ENCODE data around the gene ADORA1. TPM values are rescaled to one million over a fixed set of nuclear protein-coding genes. Genes with fewer than 3 reads are reported as not detected.

Gene ADORA1
- total RNA-seq, 1 donor from 2014 or later = not detected

DNA sequence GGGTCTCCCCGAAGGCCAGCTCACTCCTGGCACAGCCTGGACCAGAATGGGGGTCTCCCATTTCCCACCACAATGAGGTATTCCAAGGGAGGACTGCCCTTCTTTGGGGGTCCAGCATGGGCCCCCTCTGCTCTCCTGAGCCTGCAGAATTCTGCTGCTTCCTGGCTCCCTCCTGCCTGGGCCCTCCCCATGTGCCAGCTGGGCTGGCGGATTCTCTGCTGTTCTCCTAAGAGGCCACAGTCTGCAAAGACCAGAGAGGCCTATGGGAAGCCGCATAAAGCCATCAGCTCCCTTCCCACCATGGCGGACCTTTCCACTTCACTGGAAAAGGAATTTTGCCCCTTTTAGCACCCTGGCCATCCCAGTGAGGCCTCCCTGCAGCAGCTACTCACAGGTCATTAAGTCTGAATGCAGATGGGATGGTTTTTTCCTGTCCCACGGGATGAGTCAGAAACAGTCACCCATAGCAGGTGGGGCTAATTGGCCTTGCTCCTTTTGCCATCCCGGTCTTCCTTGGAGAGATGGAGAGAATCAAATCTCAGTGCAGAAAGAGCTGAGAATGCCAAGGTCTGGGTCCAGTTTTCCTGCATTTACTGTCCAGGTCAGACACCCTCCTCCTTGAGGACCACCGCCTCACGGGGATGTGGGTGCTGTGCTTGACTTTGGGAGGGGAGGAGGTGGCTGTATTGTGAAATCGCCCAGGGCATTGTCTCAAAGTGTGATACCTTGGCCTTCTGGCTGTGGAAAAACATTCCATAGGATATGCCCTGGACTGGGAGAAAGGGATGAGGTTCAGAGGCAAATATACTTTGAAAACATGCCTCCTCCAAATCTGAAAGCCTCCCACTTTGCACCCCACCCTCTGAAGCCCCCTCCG is 24.9 kb downstream of the ADORA1 start:
- DNase-seq (ENCODE audit: low spot score) = no peak
- Mint-ChIP-seq H3K4me3 (no peak overlapping the region), H3K36me3 (ENCODE audit: low read depth) (no peaks in the 10 kb centered on the region), H3K27me3 (ENCODE audit: insufficient read depth) (peaks cover 2% of the 10 kb centered on the region), H3K4me1 (ENCODE audit: low read depth) (no peaks in the 10 kb centered on the region), H3K9me3 (no peaks in the 10 kb centered on the region), H3K27ac (no peak overlapping the region)
- intact Hi-C loops (cut with micrococcal nuclease) = no loop called here

DNA sequence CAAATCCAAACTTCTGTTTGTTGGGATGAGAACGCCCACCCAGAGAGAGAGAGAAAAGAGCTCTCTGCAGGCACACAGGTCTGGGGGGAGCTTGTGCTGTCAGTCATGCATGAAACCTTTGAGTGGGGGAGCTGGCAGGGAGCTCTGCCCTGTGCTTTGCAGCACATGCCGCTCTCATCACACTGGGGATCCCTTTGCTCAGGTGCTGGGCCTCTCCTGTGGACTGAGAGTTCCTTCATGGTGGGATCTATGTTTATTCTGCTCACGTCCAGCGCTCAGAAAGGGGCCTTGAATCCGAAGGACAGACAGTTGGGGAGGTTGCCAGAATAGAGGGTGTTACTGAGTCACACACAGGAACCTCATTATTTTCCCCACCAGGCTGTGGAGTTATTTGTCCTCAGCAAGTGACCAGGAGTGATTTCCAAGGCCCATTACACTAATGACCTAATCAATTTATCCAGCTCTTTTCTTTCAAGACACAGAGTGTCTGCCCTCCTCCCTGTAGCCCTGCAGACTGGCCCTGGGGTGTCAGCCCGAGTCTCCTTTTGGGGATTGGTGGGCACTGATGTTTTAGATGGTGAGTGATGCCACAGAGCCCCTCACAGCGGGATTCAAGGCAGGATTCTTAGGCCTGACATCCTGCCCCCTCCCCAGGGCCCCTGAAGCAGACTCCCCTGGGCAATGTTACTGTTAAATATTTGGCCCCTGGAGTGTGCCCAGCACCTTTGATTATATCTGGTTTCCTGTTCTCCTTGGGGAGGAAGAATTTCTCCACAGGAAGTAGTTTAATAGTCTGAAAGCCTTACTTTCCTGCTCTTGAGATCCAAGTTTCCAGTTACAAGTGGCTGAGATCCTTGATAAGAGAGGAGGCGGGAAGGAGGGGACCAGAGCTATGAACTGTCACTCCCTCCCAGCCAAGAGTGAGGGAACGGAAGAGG is 25.8 kb downstream of the ADORA1 start:
- H3K27ac Mint-ChIP-seq = no peak overlapping the region
- H3K4me1 Mint-ChIP-seq (ENCODE audit: low read depth) = no peaks in the 10 kb centered on the region
- no peak overlapping the region for H3K4me3 Mint-ChIP-seq
- intact Hi-C loops (cut with micrococcal nuclease) = no loop called here
- H3K9me3 Mint-ChIP-seq = no peaks in the 10 kb centered on the region
- no peaks in the 10 kb centered on the region for H3K36me3 Mint-ChIP-seq (ENCODE audit: low read depth)
- H3K27me3 Mint-ChIP-seq (ENCODE audit: insufficient read depth) = peaks cover 3% of the 10 kb centered on the region
- DNase-seq (ENCODE audit: low spot score) = no peak

DNA sequence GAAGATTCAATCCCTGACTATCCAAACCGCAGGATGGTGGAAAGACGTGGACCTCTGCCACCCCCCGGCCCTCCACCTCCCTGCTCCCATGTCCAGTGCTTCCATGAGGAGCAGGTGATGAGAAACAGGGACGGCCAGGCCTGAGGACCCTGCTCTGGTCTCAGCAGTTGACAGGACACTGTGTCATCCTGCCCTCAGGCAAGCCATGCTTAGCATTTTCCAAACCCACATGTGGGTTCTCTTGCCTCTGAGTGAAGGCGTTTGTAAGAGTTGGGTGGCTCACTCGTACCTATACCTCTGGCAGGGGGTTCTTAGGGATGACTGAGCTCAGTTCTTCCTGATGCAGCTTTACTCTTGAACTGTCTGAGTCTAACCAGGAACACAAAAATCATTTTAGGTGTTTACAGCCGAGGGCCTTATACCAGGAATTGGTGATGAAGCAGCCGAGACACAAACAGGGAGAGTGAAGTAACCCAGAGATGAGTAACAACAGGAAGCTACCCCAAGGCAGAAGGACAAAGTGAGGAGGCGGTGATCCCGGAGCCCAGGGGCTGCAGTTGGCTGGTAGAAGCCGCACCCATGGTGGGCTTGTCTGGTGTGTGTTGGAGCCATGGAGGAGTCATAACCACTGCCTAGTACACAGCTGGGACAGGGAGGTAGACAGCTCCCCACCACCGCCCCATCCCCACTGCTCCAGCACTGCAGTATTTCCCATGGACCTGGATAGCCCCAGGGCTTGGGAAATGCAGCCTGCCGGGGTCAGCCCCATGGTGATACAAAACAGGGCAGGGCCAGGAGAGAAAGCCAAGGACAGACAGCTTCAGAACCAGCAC is 26.7 kb downstream of the ADORA1 start:
- no peak overlapping the region for H3K4me3 Mint-ChIP-seq
- H3K9me3 Mint-ChIP-seq = no peaks in the 10 kb centered on the region
- peaks cover 7% of the 10 kb centered on the region for H3K27me3 Mint-ChIP-seq (ENCODE audit: insufficient read depth)
- H3K36me3 Mint-ChIP-seq (ENCODE audit: low read depth) = no peaks in the 10 kb centered on the region
- no peaks in the 10 kb centered on the region for H3K4me1 Mint-ChIP-seq (ENCODE audit: low read depth)
- no peak overlapping the region for H3K27ac Mint-ChIP-seq
- DNase-seq (ENCODE audit: low spot score) = no peak
- intact Hi-C loops (cut with micrococcal nuclease) = no loop called here

DNA sequence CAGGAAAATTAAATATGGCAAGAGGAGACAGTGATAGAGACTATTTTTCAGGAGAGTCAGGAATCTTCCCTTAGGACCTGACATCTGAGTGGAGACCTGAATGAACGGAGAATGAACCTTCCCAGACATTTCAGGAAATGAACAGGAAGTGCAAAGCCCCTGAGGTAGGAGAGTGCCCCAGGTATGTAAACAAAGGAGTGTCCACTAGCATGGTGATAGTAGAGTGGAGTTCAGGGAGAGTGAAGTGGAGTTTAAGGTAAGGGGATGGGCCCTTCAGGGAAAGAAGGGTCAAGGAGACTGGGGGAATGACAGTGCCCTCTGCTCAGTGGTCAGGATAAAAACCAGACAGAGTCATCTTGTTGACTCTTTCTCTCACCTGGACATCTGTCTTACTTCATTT is 28.8 kb downstream of the ADORA1 start:
- Mint-ChIP-seq H3K36me3 (ENCODE audit: low read depth) (no peaks in the 10 kb centered on the region), H3K9me3 (no peaks in the 10 kb centered on the region), H3K4me1 (ENCODE audit: low read depth) (no peaks in the 10 kb centered on the region), H3K27me3 (ENCODE audit: insufficient read depth) (peaks cover 13% of the 10 kb centered on the region), H3K27ac (no peak overlapping the region), H3K4me3 (no peak overlapping the region)
- DNase-seq (ENCODE audit: low spot score) = no peak
- intact Hi-C loops (cut with micrococcal nuclease) = no loop called here

DNA sequence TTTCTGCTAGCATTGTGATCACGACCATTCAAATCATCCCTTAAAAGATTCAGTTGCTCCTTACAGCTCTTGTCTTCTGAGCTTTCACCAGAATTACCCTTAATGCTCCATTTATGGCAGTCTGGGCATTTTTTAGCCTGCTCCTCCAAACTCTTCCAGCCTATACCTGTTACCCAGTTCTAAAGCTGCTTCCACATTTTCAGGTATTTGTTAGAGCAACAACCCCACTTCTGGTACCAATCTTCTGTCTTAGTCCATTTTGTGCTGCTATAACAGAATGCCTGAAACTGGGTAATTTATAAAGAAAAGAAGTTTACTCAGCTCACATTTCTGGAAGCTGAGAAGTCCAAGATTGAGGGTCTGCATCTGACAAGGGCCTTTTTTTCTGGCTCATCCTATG is 30.9 kb downstream of the ADORA1 start:
- H3K9me3 Mint-ChIP-seq = no peaks in the 10 kb centered on the region

DNA sequence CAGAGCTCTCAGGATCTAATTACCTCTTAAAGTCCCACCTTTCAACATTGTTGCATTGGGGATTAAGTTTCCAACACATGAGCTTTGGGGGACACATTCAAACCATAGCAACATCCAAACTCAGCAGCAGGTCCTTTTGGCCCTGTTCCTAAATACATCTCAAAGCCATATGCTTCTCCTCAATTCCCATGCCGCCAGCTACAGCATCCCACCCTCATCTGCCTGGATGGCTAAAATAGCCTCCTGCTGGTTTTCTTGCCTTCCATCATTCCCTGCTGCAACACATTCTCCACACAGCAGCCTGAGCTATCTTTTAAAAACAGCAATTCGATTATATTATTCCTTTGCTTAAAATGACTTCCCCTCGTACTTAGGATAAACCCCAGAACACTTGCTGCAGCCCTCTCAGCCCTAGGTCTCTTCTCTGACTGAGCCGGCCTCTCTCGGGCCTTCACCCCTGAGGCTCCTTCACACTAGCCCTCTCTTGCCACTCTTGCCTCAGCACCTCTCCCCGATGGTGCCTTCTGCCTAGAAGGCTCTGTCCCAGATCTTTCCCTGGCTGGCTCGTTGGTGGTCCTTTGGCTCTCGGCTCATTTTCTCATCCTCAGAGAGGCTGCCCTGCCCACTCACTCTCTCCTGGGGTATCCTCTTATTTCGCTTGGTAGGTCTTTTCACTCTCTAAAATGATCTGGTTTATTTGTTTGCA is 31.6 kb downstream of the ADORA1 start:
- Mint-ChIP-seq H3K9me3 (no peaks in the 10 kb centered on the region), H3K27ac (no peak overlapping the region), H3K27me3 (ENCODE audit: insufficient read depth) (peaks cover 16% of the 10 kb centered on the region), H3K4me1 (ENCODE audit: low read depth) (no peaks in the 10 kb centered on the region), H3K4me3 (no peak overlapping the region), H3K36me3 (ENCODE audit: low read depth) (no peaks in the 10 kb centered on the region)
- intact Hi-C loops (cut with micrococcal nuclease) = no loop called here
- no peak for DNase-seq (ENCODE audit: low spot score)

More for the DNA sequence above, 30.9 kb downstream of the ADORA1 start:
- H3K27ac Mint-ChIP-seq = no peak overlapping the region
- no peaks in the 10 kb centered on the region for H3K36me3 Mint-ChIP-seq (ENCODE audit: low read depth)
- intact Hi-C loops (cut with micrococcal nuclease) = no loop called here
- DNase-seq (ENCODE audit: low spot score) = no peak
- peaks cover 16% of the 10 kb centered on the region for H3K27me3 Mint-ChIP-seq (ENCODE audit: insufficient read depth)
- H3K4me1 Mint-ChIP-seq (ENCODE audit: low read depth) = no peaks in the 10 kb centered on the region
- H3K4me3 Mint-ChIP-seq = no peak overlapping the region

DNA sequence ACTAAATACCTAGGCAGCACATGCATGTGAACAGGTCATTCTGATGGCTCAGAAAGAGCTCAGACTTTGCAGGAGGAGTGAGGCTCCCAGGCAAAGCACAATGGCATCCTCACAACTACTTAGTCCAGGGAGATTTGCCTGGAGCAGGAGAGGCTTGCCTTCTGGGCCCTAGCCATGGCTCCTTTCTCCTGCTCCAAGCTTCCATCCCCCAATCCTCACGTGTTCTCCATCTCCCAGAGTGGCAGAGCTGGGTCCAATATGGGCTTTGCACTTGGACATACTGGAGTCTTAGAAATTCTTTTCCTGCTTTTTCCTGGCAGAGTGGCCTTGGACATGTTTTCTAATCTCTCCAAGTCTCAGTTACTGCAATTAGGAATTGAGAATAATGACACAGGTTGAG is 32.3 kb downstream of the ADORA1 start:
- DNase-seq (ENCODE audit: low spot score) = no peak
- intact Hi-C loops (cut with micrococcal nuclease) = no loop called here
- Mint-ChIP-seq H3K36me3 (ENCODE audit: low read depth) (no peaks in the 10 kb centered on the region), H3K4me3 (no peak overlapping the region), H3K27me3 (ENCODE audit: insufficient read depth) (peaks cover 19% of the 10 kb centered on the region), H3K4me1 (ENCODE audit: low read depth) (no peaks in the 10 kb centered on the region), H3K9me3 (no peaks in the 10 kb centered on the region), H3K27ac (no peak overlapping the region)

DNA sequence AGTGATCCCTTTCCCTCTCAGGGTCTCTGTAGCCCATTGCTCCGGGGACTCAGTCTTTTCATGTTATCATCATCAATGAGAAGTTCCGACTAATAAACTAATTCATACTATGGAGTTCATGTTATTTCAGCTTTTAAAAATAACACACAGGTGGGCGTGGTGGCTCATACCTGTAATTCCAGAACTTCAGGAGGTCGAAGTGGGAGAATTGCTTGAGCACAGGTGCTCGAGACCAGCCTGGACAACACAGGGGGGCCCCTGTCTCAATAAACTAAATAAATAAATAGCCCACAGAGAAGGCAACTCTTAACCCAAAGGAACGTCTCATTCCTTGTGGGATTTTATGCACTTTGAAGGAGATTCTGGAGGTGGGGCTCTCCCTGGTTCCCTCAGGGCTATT is 33.6 kb downstream of the ADORA1 start:
- Mint-ChIP-seq H3K9me3 (no peaks in the 10 kb centered on the region), H3K4me3 (no peak overlapping the region), H3K36me3 (ENCODE audit: low read depth) (no peaks in the 10 kb centered on the region), H3K27me3 (ENCODE audit: insufficient read depth) (peaks cover 24% of the 10 kb centered on the region), H3K27ac (no peak overlapping the region), H3K4me1 (ENCODE audit: low read depth) (no peaks in the 10 kb centered on the region)
- intact Hi-C loops (cut with micrococcal nuclease) = no loop called here
- DNase-seq (ENCODE audit: low spot score) = no peak

DNA sequence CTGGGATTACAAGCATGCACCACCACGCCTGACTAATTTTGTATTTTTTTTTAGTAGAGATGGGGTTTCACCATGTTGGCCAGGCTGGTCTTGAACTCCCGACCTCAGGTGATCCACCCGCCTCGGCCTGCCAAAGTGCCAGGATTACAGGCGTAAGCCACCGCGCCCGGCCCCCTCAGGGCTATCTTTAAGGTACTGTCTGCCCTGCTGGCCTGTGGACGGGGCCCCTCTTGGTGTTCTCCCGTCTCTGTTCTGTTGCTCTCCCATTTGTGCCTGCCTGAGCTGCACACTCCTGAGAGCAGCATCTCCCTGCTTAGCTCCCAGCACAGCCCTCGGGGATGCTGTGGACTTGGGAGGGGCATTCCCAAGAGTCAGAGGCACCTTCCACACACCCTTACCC is 34.2 kb downstream of the ADORA1 start:
- peaks cover 24% of the 10 kb centered on the region for H3K27me3 Mint-ChIP-seq (ENCODE audit: insufficient read depth)
- DNase-seq (ENCODE audit: low spot score) = no peak
- intact Hi-C loops (cut with micrococcal nuclease) = no loop called here
- no peaks in the 10 kb centered on the region for H3K9me3 Mint-ChIP-seq
- H3K4me3 Mint-ChIP-seq = no peak overlapping the region
- H3K4me1 Mint-ChIP-seq (ENCODE audit: low read depth) = no peaks in the 10 kb centered on the region
- no peaks in the 10 kb centered on the region for H3K36me3 Mint-ChIP-seq (ENCODE audit: low read depth)
- no peak overlapping the region for H3K27ac Mint-ChIP-seq

DNA sequence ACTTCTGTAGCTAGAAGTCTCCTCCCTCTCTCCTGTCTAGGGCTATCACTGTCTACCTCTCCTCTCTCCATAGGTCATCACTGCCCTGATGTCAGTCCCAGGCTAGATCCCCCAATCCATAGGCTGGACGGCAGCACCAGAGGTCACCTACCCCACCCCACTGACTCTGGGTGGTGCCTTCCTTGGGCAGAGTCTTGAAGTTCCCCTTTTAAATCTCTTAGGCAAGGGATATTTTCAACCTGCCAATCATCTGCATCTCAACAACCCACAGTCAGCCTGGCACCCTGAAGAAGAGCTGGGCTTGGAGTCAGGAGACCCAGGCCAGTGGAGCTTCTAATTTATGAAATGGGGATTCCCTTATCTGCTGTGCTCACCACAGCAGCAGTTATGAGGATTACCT is 34.9 kb downstream of the ADORA1 start:
- Mint-ChIP-seq H3K4me3 (no peak overlapping the region), H3K36me3 (ENCODE audit: low read depth) (no peaks in the 10 kb centered on the region), H3K9me3 (no peaks in the 10 kb centered on the region), H3K4me1 (ENCODE audit: low read depth) (no peaks in the 10 kb centered on the region), H3K27me3 (ENCODE audit: insufficient read depth) (peaks cover 22% of the 10 kb centered on the region), H3K27ac (no peak overlapping the region)
- no peak for DNase-seq (ENCODE audit: low spot score)
- intact Hi-C loops (cut with micrococcal nuclease) = no loop called here

DNA sequence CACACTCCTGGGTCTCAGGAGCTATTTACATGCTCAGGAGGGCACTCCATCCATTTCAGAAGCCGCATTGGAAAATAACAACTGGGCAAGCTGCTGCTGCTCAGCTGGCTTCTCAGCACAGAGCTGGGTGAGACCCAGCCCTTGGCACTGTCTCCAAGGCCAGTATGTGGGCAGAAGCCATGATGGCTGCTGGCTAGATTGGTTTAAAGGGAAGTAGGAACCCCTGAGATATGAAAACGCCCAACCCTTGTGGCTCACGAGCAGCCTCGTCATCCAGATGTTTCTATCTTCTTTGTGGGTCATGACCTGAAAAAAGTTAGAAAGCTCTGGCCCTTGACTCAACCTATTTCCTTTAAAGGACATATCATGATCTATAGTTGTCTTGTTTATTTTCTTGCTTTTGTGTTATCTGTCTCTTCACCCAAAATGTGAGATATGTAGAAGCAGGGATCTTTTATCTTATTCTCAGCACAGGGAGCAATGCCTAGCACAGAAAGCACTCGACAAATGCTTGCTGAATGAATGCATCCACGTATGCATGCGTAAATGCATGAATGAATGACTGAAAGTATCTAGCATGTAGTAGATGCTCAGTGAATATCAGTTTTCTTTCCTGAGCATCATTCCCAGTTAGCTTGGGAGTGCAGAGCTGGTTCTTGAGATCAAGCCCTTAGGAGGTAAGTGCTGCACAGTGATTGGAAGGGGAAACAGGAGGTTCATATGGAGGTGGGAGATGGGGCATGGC is 36.5 kb downstream of the ADORA1 start:
- no peak for DNase-seq (ENCODE audit: low spot score)
- Mint-ChIP-seq H3K27ac (no peak overlapping the region), H3K9me3 (no peaks in the 10 kb centered on the region), H3K4me1 (ENCODE audit: low read depth) (no peaks in the 10 kb centered on the region), H3K27me3 (ENCODE audit: insufficient read depth) (peaks cover 18% of the 10 kb centered on the region), H3K4me3 (no peak overlapping the region), H3K36me3 (ENCODE audit: low read depth) (no peaks in the 10 kb centered on the region)
- intact Hi-C loops (cut with micrococcal nuclease) = no loop called here

Measured in activated T-helper 1 cell treated with anti-CD3 and anti-CD28 coated beads, Interleukin-12 subunit alpha, Interleukin-12 subunit beta, Interleukin-2, Interleukin-4 antibody, amounts not matched to agents 30 ng/mL and 10 ng/mL and 1 ng/mL, durations not matched to agents 14 hours and 24 hours and 36 hours (primary cell).